ENCODE data around the gene KLF6.

GRCh38 chr10:3728563-3728962 is 56.4 kb downstream of the KLF6 start:
- TF ChIP-seq CTCF (IDR thresholded peaks at IDR 0.05) (no peak), EP300 (IDR thresholded peaks at IDR 0.05) (no peak)
